ENCODE data around the gene NCAM1. TPM values are rescaled to one million over a fixed set of nuclear protein-coding genes. Genes with fewer than 3 reads are reported as not detected.

The NCAM1 gene
- total and polyA plus RNA-seq, 2 donors (not counting 1 experiment from before 2014, with no cell fraction given) = 0.17 to 2.6 TPM

GRCh38 chr11:112999520-112999919, 38.3 kb downstream of the NCAM1 start:
- Histone ChIP-seq H3K9ac (ENCODE audit: insufficient read depth, low read length) (no peak overlapping the region), H3K27ac (ENCODE audit: insufficient read depth, low read length) (no peak overlapping the region), H3K27me3 (ENCODE audit: control insufficient read depth, insufficient read depth, low read length) (no peaks in the 10 kb centered on the region), H3K4me2 (ENCODE audit: extremely low read depth, insufficient read depth, low read length) (no peak overlapping the region), H2AFZ (ENCODE audit: low read length) (no peak overlapping the region), H3K4me1 (ENCODE audit: control insufficient read depth, extremely low read depth, insufficient read depth, low read length) (no peaks in the 10 kb centered on the region), H3K9me3 (ENCODE audit: control insufficient read depth, insufficient read depth, low read depth, low read length) (no peaks in the 10 kb centered on the region), H3K4me3 (replicated peaks in 1 of 4; ENCODE audit: control extremely low read depth in 1 of 4, insufficient read depth in 1 of 4, low read depth in 3 of 4, low read length in 4 of 4) (no peak overlapping the region), H3K79me2 (ENCODE audit: control insufficient read depth, insufficient read depth, low read length) (no peaks in the 10 kb centered on the region), H4K20me1 (ENCODE audit: control insufficient read depth, extremely low read depth, insufficient read depth, low read length) (no peaks in the 10 kb centered on the region), H3K36me3 (ENCODE audit: control insufficient read depth, insufficient read depth, low read length) (no peaks in the 10 kb centered on the region)
- DNase-seq (ENCODE audit: low read depth in 2 of 2) = no peak
- no peak for TF ChIP-seq EZH2 (IDR thresholded peaks at IDR 0.05; ENCODE audit: low read length, missing control alignments)
- TF ChIP-seq CTCF (conservative IDR thresholded peaks at IDR 0.05 in 1 of 2, IDR thresholded peaks at IDR 0.05 in 1 of 2; ENCODE audit: low read depth in 1 of 2, low read length in 2 of 2) = no peak

- H3K27me3 ChIP-seq (ENCODE audit: control insufficient read depth, insufficient read depth, low read length) = no peaks in the 10 kb centered on the region
- H3K4me3 ChIP-seq (replicated peaks in 1 of 4; ENCODE audit: control extremely low read depth in 1 of 4, insufficient read depth in 1 of 4, low read depth in 3 of 4, low read length in 4 of 4) = no peak overlapping the region
- DNase-seq (ENCODE audit: low read depth in 2 of 2) = no peak
- no peak overlapping the region for H3K4me2 ChIP-seq (ENCODE audit: extremely low read depth, insufficient read depth, low read length)
- no peak overlapping the region for H2AFZ ChIP-seq (ENCODE audit: low read length)
- H3K79me2 ChIP-seq (ENCODE audit: control insufficient read depth, insufficient read depth, low read length) = no peaks in the 10 kb centered on the region
- H4K20me1 ChIP-seq (ENCODE audit: control insufficient read depth, extremely low read depth, insufficient read depth, low read length) = no peaks in the 10 kb centered on the region
- H3K27ac ChIP-seq (ENCODE audit: insufficient read depth, low read length) = no peak overlapping the region
- no peaks in the 10 kb centered on the region for H3K4me1 ChIP-seq (ENCODE audit: control insufficient read depth, extremely low read depth, insufficient read depth, low read length)
- no peak for TF ChIP-seq EZH2 (IDR thresholded peaks at IDR 0.05; ENCODE audit: low read length, missing control alignments)
- no peak for TF ChIP-seq CTCF (conservative IDR thresholded peaks at IDR 0.05 in 1 of 2, IDR thresholded peaks at IDR 0.05 in 1 of 2; ENCODE audit: low read depth in 1 of 2, low read length in 2 of 2)
- no peaks in the 10 kb centered on the region for H3K36me3 ChIP-seq (ENCODE audit: control insufficient read depth, insufficient read depth, low read length)
- no peak overlapping the region for H3K9ac ChIP-seq (ENCODE audit: insufficient read depth, low read length)
- H3K9me3 ChIP-seq (ENCODE audit: control insufficient read depth, insufficient read depth, low read depth, low read length) = no peaks in the 10 kb centered on the region
Observed at GRCh38 chr11:113001709-113002108, 40.5 kb downstream of the NCAM1 start.

- Histone ChIP-seq H3K79me2 (ENCODE audit: control insufficient read depth, insufficient read depth, low read length) (no peaks in the 10 kb centered on the region), H3K4me1 (ENCODE audit: control insufficient read depth, extremely low read depth, insufficient read depth, low read length) (no peaks in the 10 kb centered on the region), H3K9ac (ENCODE audit: insufficient read depth, low read length) (no peak overlapping the region), H4K20me1 (ENCODE audit: control insufficient read depth, extremely low read depth, insufficient read depth, low read length) (no peaks in the 10 kb centered on the region), H3K4me3 (replicated peaks in 1 of 4; ENCODE audit: control extremely low read depth in 1 of 4, insufficient read depth in 1 of 4, low read depth in 3 of 4, low read length in 4 of 4) (no peak overlapping the region), H3K9me3 (ENCODE audit: control insufficient read depth, insufficient read depth, low read depth, low read length) (no peaks in the 10 kb centered on the region), H3K27me3 (ENCODE audit: control insufficient read depth, insufficient read depth, low read length) (no peaks in the 10 kb centered on the region), H3K4me2 (ENCODE audit: extremely low read depth, insufficient read depth, low read length) (no peak overlapping the region), H3K36me3 (ENCODE audit: control insufficient read depth, insufficient read depth, low read length) (no peaks in the 10 kb centered on the region), H2AFZ (ENCODE audit: low read length) (no peak overlapping the region), H3K27ac (ENCODE audit: insufficient read depth, low read length) (no peak overlapping the region)
- DNase-seq (ENCODE audit: low read depth in 2 of 2) = peak in 1 of 2 donors; percentile 35
- no peak for TF ChIP-seq EZH2 (IDR thresholded peaks at IDR 0.05; ENCODE audit: low read length, missing control alignments)
- no peak for TF ChIP-seq CTCF (conservative IDR thresholded peaks at IDR 0.05 in 1 of 2, IDR thresholded peaks at IDR 0.05 in 1 of 2; ENCODE audit: low read depth in 1 of 2, low read length in 2 of 2)
Observed at GRCh38 chr11:113006896-113007445, 45.8 kb downstream of the NCAM1 start.

All from fibroblast of lung (primary cell).